HL-60 (cell line): ENCODE data around the gene DSN1.

Source experiments
- POLR2AphosphoS5 ChIP-seq: IDR thresholded peaks from 2 replicates; pipeline ENCODE4 v1.6.1; 2012; ENCODE audit warnings: low read depth
- TF ChIP-seq, protein P1 (sequence below): IDR thresholded peaks from one replicate; pipeline ENCODE4 v1.5.1; 2011; ENCODE audit warnings: low read length, control low read depth, inconsistent platforms; ENCODE audit not compliant: insufficient read depth

GRCh38 chr20:36720510-36720909 lies 53.1 kb downstream of the DSN1 start:
- TF ChIP-seq, protein P1, sequence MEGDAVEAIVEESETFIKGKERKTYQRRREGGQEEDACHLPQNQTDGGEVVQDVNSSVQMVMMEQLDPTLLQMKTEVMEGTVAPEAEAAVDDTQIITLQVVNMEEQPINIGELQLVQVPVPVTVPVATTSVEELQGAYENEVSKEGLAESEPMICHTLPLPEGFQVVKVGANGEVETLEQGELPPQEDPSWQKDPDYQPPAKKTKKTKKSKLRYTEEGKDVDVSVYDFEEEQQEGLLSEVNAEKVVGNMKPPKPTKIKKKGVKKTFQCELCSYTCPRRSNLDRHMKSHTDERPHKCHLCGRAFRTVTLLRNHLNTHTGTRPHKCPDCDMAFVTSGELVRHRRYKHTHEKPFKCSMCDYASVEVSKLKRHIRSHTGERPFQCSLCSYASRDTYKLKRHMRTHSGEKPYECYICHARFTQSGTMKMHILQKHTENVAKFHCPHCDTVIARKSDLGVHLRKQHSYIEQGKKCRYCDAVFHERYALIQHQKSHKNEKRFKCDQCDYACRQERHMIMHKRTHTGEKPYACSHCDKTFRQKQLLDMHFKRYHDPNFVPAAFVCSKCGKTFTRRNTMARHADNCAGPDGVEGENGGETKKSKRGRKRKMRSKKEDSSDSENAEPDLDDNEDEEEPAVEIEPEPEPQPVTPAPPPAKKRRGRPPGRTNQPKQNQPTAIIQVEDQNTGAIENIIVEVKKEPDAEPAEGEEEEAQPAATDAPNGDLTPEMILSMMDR: no peak
- TF ChIP-seq POLR2AphosphoS5: no peak
